ENCODE results near the gene LRRC4. TPM values are rescaled to one million over a fixed set of nuclear protein-coding genes. Genes with fewer than 3 reads are reported as not detected.

LRRC4 gene
- total RNA-seq, 1 experiment from 2014 or later, result 0.39 TPM

DNA sequence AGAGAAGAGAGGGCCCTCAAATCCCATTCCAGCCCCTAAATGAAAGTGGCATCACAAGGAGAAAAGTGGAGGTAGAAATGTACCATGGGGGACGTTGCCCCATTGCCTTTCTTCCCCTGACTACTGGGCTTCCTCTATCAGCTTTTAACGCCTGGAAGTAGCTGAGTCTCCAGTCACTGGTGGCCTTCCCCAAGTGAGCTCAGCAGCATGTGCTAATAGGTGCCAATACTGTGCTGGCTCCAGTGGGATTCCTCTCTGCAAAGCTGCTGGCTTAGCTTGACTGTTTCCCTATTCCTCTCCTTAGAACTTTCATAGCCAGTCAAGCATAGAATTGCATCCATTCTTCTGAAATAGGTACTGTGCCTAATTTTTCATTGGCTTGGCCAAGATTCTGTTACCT, 32.6 kb downstream of the LRRC4 start:
- Histone ChIP-seq H3K4me3 (no peak overlapping the region), H3K4me1 (replicated peaks; ENCODE audit: insufficient read depth) (no peaks in the 10 kb centered on the region), H3K79me2 (ENCODE audit: low read depth) (no peaks in the 10 kb centered on the region), H2AFZ (no peak overlapping the region), H3K27ac (no peak overlapping the region), H3F3A (ENCODE audit: insufficient read depth, low read depth) (no peaks in the 10 kb centered on the region), H3K36me3 (ENCODE audit: low read depth) (no peaks in the 10 kb centered on the region), H3K4me2 (no peak overlapping the region), H3K9me2 (ENCODE audit: insufficient read depth) (no peaks in the 10 kb centered on the region), H4K20me1 (ENCODE audit: insufficient read depth) (no peaks in the 10 kb centered on the region), H3K27me3 (ENCODE audit: insufficient read depth, low read depth) (no peaks in the 10 kb centered on the region), H3K9me3 (ENCODE audit: insufficient read depth, low read depth) (no peaks in the 10 kb centered on the region)
- DNase-seq, result no peak
- BruUV-seq (replicated peaks), result no TSS peak
- ChIA-PET CTCF (no interaction called here), POLR2A (ENCODE audit: unreplicated experiment) (no interaction called here)
- no peak for TF ChIP-seq EZH2 (IDR thresholded peaks at IDR 0.05; ENCODE audit: low read depth)
- TF ChIP-seq, protein P1, sequence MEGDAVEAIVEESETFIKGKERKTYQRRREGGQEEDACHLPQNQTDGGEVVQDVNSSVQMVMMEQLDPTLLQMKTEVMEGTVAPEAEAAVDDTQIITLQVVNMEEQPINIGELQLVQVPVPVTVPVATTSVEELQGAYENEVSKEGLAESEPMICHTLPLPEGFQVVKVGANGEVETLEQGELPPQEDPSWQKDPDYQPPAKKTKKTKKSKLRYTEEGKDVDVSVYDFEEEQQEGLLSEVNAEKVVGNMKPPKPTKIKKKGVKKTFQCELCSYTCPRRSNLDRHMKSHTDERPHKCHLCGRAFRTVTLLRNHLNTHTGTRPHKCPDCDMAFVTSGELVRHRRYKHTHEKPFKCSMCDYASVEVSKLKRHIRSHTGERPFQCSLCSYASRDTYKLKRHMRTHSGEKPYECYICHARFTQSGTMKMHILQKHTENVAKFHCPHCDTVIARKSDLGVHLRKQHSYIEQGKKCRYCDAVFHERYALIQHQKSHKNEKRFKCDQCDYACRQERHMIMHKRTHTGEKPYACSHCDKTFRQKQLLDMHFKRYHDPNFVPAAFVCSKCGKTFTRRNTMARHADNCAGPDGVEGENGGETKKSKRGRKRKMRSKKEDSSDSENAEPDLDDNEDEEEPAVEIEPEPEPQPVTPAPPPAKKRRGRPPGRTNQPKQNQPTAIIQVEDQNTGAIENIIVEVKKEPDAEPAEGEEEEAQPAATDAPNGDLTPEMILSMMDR (conservative IDR thresholded peaks at IDR 0.05), result no peak
- intact Hi-C loops (cut with micrococcal nuclease; ENCODE audit: unreplicated experiment), result no loop called here

DNA sequence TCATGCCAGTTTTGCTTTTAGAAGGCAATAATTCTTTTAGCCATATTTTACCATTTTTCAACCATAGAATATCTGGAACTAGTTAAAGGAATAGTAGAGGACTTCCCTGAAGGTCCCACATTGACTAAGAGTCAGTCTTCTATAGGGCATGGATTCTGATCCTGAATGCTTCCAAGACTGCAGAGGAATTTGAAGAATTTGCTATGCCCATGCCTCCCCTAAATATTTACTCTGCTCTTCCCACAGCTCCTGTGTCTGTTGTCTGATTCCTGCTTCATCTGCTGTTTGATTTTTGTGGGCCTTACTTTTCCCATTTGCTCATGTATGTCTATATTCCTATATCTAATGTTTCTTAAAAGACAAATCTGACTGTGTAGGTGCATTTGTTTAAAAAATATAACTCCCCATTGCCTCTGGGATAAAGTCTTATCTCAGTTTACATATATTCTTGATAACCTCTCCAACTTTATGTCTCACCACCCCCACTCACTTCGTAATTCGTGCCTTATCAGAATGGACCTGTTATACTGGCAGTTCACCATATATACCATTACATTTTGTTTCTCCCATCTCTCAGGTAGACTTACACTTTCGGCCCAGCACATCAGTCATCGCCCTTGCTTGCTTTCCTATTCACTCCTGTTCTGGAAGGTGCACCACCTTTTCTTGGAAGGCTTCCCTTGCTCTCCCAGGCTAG, 33.9 kb downstream of the LRRC4 start:
- CTCF ChIA-PET, result no interaction called here
- Histone ChIP-seq H3K9me3 (ENCODE audit: insufficient read depth, low read depth) (no peaks in the 10 kb centered on the region), H3K9me2 (ENCODE audit: insufficient read depth) (no peaks in the 10 kb centered on the region), H3K79me2 (ENCODE audit: low read depth) (no peaks in the 10 kb centered on the region), H3K4me2 (no peak overlapping the region), H3F3A (ENCODE audit: insufficient read depth, low read depth) (no peaks in the 10 kb centered on the region), H3K36me3 (ENCODE audit: low read depth) (no peaks in the 10 kb centered on the region), H3K4me1 (replicated peaks; ENCODE audit: insufficient read depth) (no peaks in the 10 kb centered on the region), H3K27ac (no peak overlapping the region), H3K4me3 (no peak overlapping the region), H2AFZ (no peak overlapping the region), H4K20me1 (ENCODE audit: insufficient read depth) (no peaks in the 10 kb centered on the region), H3K27me3 (ENCODE audit: insufficient read depth, low read depth) (no peaks in the 10 kb centered on the region)
- BruUV-seq (replicated peaks), result no TSS peak
- POLR2A ChIA-PET (ENCODE audit: unreplicated experiment), result no interaction called here
- intact Hi-C loops (cut with micrococcal nuclease; ENCODE audit: unreplicated experiment), result no loop called here
- TF ChIP-seq, protein P1 (conservative IDR thresholded peaks at IDR 0.05), result no peak
- TF ChIP-seq EZH2 (IDR thresholded peaks at IDR 0.05; ENCODE audit: low read depth), result no peak
- DNase-seq, result no peak

DNA sequence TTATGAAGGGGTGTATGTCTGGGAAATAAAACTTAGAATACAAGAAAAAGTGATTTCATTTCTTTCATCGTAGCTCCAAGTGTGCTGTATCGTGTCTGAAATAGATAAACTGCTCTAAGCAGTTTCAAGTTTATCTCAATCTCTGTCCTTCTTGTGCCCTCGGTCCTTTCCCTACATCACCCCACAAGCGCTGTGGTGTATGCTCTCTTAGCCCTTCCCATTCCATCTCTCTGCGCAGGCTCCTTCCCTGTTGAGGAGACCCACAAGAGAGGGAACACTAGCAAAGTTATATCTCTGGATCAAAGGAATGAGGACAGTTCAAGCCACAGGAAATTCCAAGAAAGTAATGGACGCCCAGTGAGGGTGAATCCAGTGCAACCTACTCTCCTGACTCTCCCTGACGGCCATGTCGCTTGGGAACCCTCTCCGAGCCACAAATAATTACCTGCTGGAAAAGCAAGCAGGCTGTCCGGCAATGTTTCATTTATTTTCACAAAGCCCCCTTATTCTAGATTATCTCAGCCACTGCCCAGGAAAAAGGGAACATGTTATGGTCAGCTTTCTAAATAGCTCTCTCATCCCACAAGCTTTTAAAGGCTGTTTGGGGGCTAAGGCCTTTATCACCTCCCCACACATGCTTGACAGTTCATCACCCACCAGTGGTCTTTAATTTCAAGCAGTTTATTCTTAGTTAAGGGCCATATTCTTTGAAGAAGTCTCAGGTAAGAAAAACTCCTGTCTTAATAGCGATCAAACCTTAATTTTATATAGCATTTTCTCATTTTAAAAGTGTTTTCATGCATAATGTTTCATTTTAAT, 34.8 kb downstream of the LRRC4 start:
- no TSS peak for BruUV-seq (replicated peaks)
- no peaks in the 10 kb centered on the region for H4K20me1 ChIP-seq (ENCODE audit: insufficient read depth)
- H3K9me2 ChIP-seq (ENCODE audit: insufficient read depth), result no peaks in the 10 kb centered on the region
- no peak for DNase-seq
- TF ChIP-seq, protein P1 (conservative IDR thresholded peaks at IDR 0.05), result no peak
- TF ChIP-seq EZH2 (IDR thresholded peaks at IDR 0.05; ENCODE audit: low read depth), result no peak
- H2AFZ ChIP-seq, result no peak overlapping the region
- CTCF ChIA-PET, result no interaction called here
- no peaks in the 10 kb centered on the region for H3K36me3 ChIP-seq (ENCODE audit: low read depth)
- POLR2A ChIA-PET (ENCODE audit: unreplicated experiment), result interaction anchor here (0.7 kb wide), 1 partner anchor 511 kb away, joined by 15 read pairs; no protein-coding TSS in a partner anchor
- H3K4me1 ChIP-seq (replicated peaks; ENCODE audit: insufficient read depth), result no peaks in the 10 kb centered on the region
- intact Hi-C loops (cut with micrococcal nuclease; ENCODE audit: unreplicated experiment), result no loop called here
- H3K9me3 ChIP-seq (ENCODE audit: insufficient read depth, low read depth), result no peaks in the 10 kb centered on the region
- H3K27me3 ChIP-seq (ENCODE audit: insufficient read depth, low read depth), result no peaks in the 10 kb centered on the region
- H3K4me3 ChIP-seq, result no peak overlapping the region
- H3K79me2 ChIP-seq (ENCODE audit: low read depth), result no peaks in the 10 kb centered on the region
- H3F3A ChIP-seq (ENCODE audit: insufficient read depth, low read depth), result no peaks in the 10 kb centered on the region
- H3K27ac ChIP-seq, result no peak overlapping the region
- H3K4me2 ChIP-seq, result no peak overlapping the region
